HG03095 (cell line): ENCODE data around the gene AHDC1.

Experiments used
- ATAC-seq: cut with Tn5 transposase; IDR thresholded peaks from one replicate; pipeline ENCODE4 v1.9.1; 2021; ENCODE audit warnings: moderate library complexity; ENCODE audit not compliant: unreplicated experiment

Gene AHDC1

DNA sequence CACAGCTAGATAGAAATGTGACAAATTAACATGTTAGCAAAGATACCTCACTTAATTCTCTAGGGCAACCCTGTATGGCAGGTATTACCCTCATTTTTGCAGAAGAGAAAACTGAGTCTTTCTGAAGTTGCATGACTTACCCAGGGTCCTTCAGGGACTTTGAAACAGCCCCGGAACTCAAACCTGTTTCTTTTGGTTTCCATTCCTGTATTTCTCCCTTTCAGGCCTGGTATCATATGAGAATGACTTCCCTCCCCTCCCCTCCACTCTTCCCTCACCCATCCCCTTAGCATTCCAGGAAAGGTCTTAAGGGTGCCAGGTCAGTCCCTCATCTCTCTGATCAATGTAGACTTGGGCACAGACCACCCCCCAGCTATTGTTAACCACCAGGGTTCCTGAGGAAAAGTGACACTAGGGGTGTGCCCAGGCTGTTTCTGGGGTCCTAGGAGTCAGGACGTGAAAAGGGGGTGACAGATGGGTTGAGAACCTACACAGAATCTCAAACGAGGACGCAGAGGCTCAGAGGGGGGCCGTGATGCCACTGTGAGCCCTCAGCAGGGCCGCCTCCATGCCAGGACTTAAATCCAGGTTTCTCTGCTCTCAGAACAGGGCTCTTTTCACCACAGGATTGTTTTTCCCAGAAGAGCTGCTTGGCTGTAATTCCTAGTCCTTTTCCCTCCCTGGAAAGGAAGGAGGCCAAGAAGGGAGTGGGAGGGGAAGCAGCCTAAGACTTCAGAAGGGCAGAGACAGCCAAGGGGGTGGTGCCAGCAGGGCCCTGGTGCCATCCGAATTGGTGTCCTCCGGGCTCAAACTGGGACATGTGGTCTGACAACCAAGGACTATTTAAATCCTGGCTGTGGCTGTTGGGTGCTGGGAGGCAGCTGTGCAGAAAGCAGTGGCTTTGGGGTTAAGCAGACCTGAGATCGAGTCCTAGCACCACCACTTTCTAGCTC lies 111.9 kb downstream of the AHDC1 start:
- no peak for ATAC-seq

- peak; percentile 75 for ATAC-seq
Measured at GRCh38 chr1:27489973-27490741, 113.8 kb downstream of the AHDC1 start, which contains the start of gene WASF2. WASF2 (minus strand) TSS chr1:27490167; CDS start chr1:27428890, 61,277 bp downstream.

GRCh38 chr1:27489501-27489972 lies 114.4 kb downstream of the AHDC1 start:
- peak; percentile 12 for ATAC-seq

DNA sequence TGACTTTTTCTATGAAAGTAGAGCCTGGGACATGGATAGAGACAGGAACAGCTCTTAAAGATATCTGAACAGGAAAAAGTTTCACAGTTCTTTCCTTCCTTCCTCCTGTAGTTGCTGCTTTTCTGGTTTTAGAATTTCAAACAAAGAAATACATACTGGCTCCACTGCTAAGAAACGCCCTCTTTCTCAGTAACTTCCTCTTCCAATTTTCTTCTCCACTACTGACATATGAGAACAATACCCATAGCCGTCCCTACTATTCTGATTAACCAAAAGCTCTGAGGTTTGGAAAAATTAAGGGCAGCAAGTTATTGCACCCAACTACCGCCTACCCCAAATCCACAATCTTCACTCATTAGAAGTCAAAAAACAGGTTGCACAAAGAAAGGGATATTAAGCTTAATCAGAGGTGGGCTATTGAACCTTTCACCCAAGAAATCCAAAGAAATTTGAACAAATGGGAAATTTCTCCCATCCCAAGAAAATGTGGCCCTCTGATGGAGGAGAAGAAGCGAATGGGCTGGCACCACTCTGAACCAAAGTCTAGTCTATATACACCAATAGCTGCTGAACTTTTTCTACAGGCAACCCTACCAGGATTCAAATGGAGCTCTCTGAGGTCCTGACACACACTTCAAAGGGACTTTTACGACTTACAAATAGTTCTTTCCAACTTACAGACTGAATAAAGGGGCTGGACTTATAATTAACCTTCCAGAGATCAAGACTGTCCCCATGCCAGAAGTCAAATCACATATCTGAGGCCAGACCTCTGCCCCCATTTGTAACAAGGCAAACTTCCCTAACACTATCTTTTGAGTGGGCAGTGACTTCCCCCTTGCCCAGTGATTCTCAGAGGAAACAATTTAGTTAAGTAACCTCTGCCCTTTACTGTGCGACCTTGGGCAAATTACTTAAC lies 115.7 kb downstream of the AHDC1 start:
- ATAC-seq, result no peak

DNA sequence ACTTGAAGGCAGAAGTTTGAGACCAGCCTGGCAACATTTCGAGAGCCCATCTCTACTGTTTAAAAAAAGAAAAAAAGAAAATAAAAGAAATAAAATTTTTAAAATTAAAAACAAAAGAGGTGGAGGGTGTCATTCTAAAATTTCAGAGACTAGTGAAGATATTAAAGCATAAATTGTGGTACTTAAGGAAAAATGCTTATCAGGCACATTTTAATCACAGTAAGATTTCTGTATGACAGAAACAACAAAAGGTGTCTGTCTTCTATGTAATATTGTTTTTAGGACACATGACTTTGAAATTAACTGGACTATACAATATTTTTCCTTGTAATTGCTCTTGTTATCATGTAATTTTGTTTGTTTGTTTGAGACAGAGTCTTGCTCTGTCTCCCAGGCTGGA lies 118.6 kb downstream of the AHDC1 start:
- ATAC-seq, result no peak
